GM23338 (cell line): ENCODE results near the gene SLC17A8.

Source experiments
- EZH2 ChIP-seq: fragments of 200-600 bp; sonication (generic); IDR thresholded peaks from one replicate; pipeline ENCODE4 v1.8.0; 2017; ENCODE audit warnings: antibody characterized with exemption, mild to moderate bottlenecking, low read depth; ENCODE audit not compliant: unreplicated experiment
- POLR2AphosphoS5 ChIP-seq: IDR thresholded peaks from 2 replicates; pipeline ENCODE4 v1.6.1; 2016; ENCODE audit warnings: antibody characterized with exemption, low read depth
- ZNF114 ChIP-seq: fragments of 250-450 bp; sonication (Bioruptor Pico); IDR thresholded peaks from 2 replicates; pipeline ENCODE4 v1.5.0; 2020; ENCODE audit warnings: mild to moderate bottlenecking, moderate library complexity
- TF ChIP-seq, protein P1 (sequence below), 2 experiments: fragments of 200-600 bp in 1 of 2; sonication (generic) in 1 of 2; conservative IDR thresholded peaks; 2 replicates each; pipeline versions ENCODE4 v1.5.1 to v1.6.1; 2016 to 2017; ENCODE audit warnings: antibody characterized with exemption in 2 of 2, low read depth in 2 of 2, mild to moderate bottlenecking in 2 of 2, moderate library complexity in 1 of 2
- TF ChIP-seq, protein P2 (sequence below): IDR thresholded peaks from one replicate; pipeline ENCODE4 v1.6.1; 2018; ENCODE audit warnings: antibody characterized with exemption; ENCODE audit not compliant: unreplicated experiment
- TF ChIP-seq, protein P3 (sequence below): IDR thresholded peaks from 2 replicates; pipeline ENCODE4 v1.6.1; 2016; ENCODE audit warnings: antibody characterized with exemption

DNA sequence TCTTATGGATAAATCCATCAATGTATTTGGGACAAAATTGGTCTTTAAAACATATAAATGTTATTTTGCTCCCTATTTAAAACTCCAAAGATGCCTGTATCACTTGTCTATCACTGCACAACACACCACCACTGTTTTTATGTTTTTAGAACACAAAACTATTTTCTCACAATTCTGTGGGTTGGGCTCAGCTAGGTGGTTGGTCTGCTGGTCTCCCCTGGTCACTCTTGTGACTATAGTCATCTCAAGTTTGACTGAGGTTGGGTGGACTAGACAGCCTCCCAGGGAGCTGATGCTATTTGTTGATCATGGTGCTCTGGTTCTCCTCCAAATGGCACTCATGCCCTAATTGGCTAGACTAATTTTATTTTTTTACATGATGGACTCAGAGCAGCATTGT lies 77.3 kb downstream of the SLC17A8 start:
- TF ChIP-seq, protein P1, sequence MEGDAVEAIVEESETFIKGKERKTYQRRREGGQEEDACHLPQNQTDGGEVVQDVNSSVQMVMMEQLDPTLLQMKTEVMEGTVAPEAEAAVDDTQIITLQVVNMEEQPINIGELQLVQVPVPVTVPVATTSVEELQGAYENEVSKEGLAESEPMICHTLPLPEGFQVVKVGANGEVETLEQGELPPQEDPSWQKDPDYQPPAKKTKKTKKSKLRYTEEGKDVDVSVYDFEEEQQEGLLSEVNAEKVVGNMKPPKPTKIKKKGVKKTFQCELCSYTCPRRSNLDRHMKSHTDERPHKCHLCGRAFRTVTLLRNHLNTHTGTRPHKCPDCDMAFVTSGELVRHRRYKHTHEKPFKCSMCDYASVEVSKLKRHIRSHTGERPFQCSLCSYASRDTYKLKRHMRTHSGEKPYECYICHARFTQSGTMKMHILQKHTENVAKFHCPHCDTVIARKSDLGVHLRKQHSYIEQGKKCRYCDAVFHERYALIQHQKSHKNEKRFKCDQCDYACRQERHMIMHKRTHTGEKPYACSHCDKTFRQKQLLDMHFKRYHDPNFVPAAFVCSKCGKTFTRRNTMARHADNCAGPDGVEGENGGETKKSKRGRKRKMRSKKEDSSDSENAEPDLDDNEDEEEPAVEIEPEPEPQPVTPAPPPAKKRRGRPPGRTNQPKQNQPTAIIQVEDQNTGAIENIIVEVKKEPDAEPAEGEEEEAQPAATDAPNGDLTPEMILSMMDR (conservative IDR thresholded peaks at IDR 0.05; ENCODE audit: low read depth in 2 of 2) = no peak
- TF ChIP-seq ZNF114 (CRISPR knock-in tag) (no peak), POLR2AphosphoS5 (no peak), EZH2 (no peak)
- TF ChIP-seq, protein P2, sequence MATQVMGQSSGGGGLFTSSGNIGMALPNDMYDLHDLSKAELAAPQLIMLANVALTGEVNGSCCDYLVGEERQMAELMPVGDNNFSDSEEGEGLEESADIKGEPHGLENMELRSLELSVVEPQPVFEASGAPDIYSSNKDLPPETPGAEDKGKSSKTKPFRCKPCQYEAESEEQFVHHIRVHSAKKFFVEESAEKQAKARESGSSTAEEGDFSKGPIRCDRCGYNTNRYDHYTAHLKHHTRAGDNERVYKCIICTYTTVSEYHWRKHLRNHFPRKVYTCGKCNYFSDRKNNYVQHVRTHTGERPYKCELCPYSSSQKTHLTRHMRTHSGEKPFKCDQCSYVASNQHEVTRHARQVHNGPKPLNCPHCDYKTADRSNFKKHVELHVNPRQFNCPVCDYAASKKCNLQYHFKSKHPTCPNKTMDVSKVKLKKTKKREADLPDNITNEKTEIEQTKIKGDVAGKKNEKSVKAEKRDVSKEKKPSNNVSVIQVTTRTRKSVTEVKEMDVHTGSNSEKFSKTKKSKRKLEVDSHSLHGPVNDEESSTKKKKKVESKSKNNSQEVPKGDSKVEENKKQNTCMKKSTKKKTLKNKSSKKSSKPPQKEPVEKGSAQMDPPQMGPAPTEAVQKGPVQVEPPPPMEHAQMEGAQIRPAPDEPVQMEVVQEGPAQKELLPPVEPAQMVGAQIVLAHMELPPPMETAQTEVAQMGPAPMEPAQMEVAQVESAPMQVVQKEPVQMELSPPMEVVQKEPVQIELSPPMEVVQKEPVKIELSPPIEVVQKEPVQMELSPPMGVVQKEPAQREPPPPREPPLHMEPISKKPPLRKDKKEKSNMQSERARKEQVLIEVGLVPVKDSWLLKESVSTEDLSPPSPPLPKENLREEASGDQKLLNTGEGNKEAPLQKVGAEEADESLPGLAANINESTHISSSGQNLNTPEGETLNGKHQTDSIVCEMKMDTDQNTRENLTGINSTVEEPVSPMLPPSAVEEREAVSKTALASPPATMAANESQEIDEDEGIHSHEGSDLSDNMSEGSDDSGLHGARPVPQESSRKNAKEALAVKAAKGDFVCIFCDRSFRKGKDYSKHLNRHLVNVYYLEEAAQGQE = no peak
- TF ChIP-seq, protein P3, sequence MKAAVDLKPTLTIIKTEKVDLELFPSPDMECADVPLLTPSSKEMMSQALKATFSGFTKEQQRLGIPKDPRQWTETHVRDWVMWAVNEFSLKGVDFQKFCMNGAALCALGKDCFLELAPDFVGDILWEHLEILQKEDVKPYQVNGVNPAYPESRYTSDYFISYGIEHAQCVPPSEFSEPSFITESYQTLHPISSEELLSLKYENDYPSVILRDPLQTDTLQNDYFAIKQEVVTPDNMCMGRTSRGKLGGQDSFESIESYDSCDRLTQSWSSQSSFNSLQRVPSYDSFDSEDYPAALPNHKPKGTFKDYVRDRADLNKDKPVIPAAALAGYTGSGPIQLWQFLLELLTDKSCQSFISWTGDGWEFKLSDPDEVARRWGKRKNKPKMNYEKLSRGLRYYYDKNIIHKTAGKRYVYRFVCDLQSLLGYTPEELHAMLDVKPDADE = no peak
